TTC549 (cell line): ENCODE results near the gene CCDC136.

Source experiments
- FAIRE-seq: peaks from 2 replicates; lab custom pipeline; 2012; peaks lifted over from hg19 to GRCh38; lab: Jason Lieb, UNC

The CCDC136 gene

GRCh38 chr7:128832880-128833147, 41.0 kb downstream of the CCDC136 start:
- FAIRE-seq = no peak

- no peak for FAIRE-seq
Measured at GRCh38 chr7:128833148-128833945, 41.6 kb downstream of the CCDC136 start.

GRCh38 chr7:128833946-128834325, 42.2 kb downstream of the CCDC136 start:
- no peak for FAIRE-seq

- FAIRE-seq = no peak
Measured at GRCh38 chr7:128835231-128835751, 43.5 kb downstream of the CCDC136 start.

- no peak for FAIRE-seq
Measured at GRCh38 chr7:128835790-128836641, 44.2 kb downstream of the CCDC136 start.

GRCh38 chr7:128836729-128837348, 45.1 kb downstream of the CCDC136 start:
- no peak for FAIRE-seq

GRCh38 chr7:128837521-128837921, 45.8 kb downstream of the CCDC136 start:
- no peak for FAIRE-seq

GRCh38 chr7:128838109-128838779, 46.5 kb downstream of the CCDC136 start:
- no peak for FAIRE-seq

GRCh38 chr7:128838981-128839731, 47.4 kb downstream of the CCDC136 start:
- no peak for FAIRE-seq

- FAIRE-seq = no peak
Measured at GRCh38 chr7:128839751-128840177, 48.0 kb downstream of the CCDC136 start.

- no peak for FAIRE-seq
Measured at GRCh38 chr7:128840326-128841170, 48.8 kb downstream of the CCDC136 start.

- FAIRE-seq = no peak
Measured at GRCh38 chr7:128841171-128841690, 49.5 kb downstream of the CCDC136 start.

GRCh38 chr7:128841921-128842673, 50.3 kb downstream of the CCDC136 start:
- no peak for FAIRE-seq

GRCh38 chr7:128842674-128843641, 51.2 kb downstream of the CCDC136 start:
- FAIRE-seq = no peak

GRCh38 chr7:128843938-128844621, 52.3 kb downstream of the CCDC136 start:
- no peak for FAIRE-seq

GRCh38 chr7:128844777-128845311, 53.1 kb downstream of the CCDC136 start:
- no peak for FAIRE-seq

GRCh38 chr7:128845475-128845874, 53.7 kb downstream of the CCDC136 start:
- FAIRE-seq = no peak

GRCh38 chr7:128845987-128846386, 54.2 kb downstream of the CCDC136 start:
- no peak for FAIRE-seq
